ENCODE measurements around the gene ADAM12. TPM values are rescaled to one million over a fixed set of nuclear protein-coding genes. Genes with fewer than 3 reads are reported as not detected.

ADAM12 gene
- total RNA-seq, 4 donors from 2014 or later = under 0.01 to 60.8 (median 0.64) TPM; not detected in 1

DNA sequence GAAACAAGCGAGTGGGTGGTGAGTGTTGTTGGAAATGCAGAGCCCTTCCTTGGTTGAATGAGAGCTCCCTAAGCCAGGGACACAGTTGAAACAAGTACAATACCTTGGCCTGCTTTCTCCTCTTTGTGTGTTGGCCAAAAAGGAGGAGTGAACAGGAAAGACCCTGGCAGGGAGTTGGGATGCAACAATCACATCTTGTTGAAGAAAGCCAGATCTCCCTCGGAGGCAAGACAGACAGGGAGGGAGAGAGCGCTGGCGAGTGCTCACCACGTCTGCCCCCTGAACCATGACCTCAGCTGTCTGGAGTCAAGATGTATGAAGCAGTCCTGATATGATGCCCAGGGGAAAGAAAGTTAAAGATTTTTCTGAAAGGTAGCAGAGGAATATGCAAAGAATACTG lies 66.8 kb downstream of the ADAM12 start:
- intact Hi-C loops (cut with DNase I; ENCODE audit: low total_unique reads) = no loop called here
- no peaks in the 10 kb centered on the region for H3K4me1 ChIP-seq
- no peak overlapping the region for H3K27ac ChIP-seq
- TF ChIP-seq, protein P1, sequence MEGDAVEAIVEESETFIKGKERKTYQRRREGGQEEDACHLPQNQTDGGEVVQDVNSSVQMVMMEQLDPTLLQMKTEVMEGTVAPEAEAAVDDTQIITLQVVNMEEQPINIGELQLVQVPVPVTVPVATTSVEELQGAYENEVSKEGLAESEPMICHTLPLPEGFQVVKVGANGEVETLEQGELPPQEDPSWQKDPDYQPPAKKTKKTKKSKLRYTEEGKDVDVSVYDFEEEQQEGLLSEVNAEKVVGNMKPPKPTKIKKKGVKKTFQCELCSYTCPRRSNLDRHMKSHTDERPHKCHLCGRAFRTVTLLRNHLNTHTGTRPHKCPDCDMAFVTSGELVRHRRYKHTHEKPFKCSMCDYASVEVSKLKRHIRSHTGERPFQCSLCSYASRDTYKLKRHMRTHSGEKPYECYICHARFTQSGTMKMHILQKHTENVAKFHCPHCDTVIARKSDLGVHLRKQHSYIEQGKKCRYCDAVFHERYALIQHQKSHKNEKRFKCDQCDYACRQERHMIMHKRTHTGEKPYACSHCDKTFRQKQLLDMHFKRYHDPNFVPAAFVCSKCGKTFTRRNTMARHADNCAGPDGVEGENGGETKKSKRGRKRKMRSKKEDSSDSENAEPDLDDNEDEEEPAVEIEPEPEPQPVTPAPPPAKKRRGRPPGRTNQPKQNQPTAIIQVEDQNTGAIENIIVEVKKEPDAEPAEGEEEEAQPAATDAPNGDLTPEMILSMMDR (IDR thresholded peaks at IDR 0.05) = no peak
- no peak for TF ChIP-seq POLR2A (IDR thresholded peaks at IDR 0.05)
- no peaks in the 10 kb centered on the region for H3K36me3 ChIP-seq
- peak; percentile 25 to 33 for DNase-seq
- no peaks in the 10 kb centered on the region for H3K27me3 ChIP-seq
- no peaks in the 10 kb centered on the region for H3K9me3 ChIP-seq
- H3K4me3 ChIP-seq = no peak overlapping the region

DNA sequence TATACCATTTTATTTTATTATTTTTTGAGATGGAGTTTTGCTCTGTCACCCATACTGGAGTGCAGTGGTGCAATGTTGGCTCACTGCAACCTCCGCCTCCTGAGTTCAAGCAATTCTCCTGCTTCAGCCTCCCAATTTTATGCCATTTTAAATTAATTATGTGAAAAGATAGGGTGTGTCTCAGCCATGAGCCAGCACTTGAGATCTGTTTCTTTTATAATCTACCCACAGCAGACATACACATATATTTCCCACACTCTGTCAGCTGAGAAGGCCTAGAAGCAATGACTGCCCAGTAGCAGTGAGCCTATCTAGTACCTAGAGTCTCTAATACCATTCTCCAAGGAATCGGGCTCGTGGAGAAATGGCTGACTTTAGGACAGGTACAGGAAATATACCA lies 70.5 kb downstream of the ADAM12 start:
- no peak for DNase-seq
- H3K4me3 ChIP-seq = no peak overlapping the region
- no peak overlapping the region for H3K27ac ChIP-seq
- intact Hi-C loops (cut with DNase I; ENCODE audit: low total_unique reads) = no loop called here
- TF ChIP-seq, protein P1 (IDR thresholded peaks at IDR 0.05) = no peak
- TF ChIP-seq POLR2A (IDR thresholded peaks at IDR 0.05) = no peak
- H3K4me1 ChIP-seq = peaks cover 0 to 4% of the 10 kb centered on the region in 2 donors
- no peaks in the 10 kb centered on the region for H3K9me3 ChIP-seq
- no peaks in the 10 kb centered on the region for H3K27me3 ChIP-seq
- H3K36me3 ChIP-seq = no peaks in the 10 kb centered on the region

GRCh38 chr10:126315494-126316177 lies 72.6 kb downstream of the ADAM12 start:
- Histone ChIP-seq H3K9me3 (no peaks in the 10 kb centered on the region), H3K27ac (no peak overlapping the region), H3K27me3 (no peaks in the 10 kb centered on the region), H3K4me1 (peaks cover 0 to 4% of the 10 kb centered on the region in 2 donors), H3K4me3 (no peak overlapping the region), H3K36me3 (no peaks in the 10 kb centered on the region)
- TF ChIP-seq POLR2A (IDR thresholded peaks at IDR 0.05) = no peak
- TF ChIP-seq, protein P1 (IDR thresholded peaks at IDR 0.05) = no peak
- intact Hi-C loops (cut with DNase I; ENCODE audit: low total_unique reads) = no loop called here
- DNase-seq = no peak

DNA sequence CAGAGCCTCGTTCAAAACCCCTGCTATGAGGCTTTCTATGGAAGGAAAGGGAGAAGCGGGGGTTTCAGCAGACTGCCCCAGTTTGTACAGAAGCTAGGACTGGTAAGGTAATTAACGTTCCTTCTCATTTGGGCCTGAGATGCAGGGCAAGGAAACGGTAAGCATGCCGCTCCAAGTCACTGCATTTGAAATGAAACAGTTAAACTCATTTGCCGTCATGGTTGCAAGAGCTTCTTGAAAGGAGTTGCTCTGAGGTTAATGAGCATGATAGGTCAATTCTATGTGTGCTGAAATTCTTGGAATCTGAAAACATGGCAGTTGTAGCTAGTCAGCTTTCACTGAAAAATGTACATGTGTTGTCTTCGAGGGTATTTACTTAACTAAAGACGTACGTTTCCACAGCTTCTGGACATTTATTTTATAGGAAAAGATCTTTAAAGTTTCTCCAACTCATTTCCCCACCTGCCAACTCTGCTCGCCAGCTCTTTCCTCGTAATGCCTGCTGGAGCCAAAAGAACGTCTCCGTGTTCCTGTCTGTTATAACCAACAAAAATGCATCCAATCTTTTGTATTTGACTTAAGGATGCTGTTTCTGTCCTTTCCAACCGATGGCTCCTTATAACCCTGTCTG lies 73.3 kb downstream of the ADAM12 start:
- DNase-seq = no peak
- peaks cover 0 to 4% of the 10 kb centered on the region in 2 donors for H3K4me1 ChIP-seq
- no peaks in the 10 kb centered on the region for H3K9me3 ChIP-seq
- no peaks in the 10 kb centered on the region for H3K27me3 ChIP-seq
- intact Hi-C loops (cut with DNase I; ENCODE audit: low total_unique reads) = no loop called here
- no peak overlapping the region for H3K4me3 ChIP-seq
- H3K36me3 ChIP-seq = no peaks in the 10 kb centered on the region
- H3K27ac ChIP-seq = no peak overlapping the region
- TF ChIP-seq, protein P1 (IDR thresholded peaks at IDR 0.05) = no peak
- TF ChIP-seq POLR2A (IDR thresholded peaks at IDR 0.05) = no peak

GRCh38 chr10:126312167-126312566 lies 76.1 kb downstream of the ADAM12 start:
- peaks cover 0 to 4% of the 10 kb centered on the region in 2 donors for H3K4me1 ChIP-seq
- intact Hi-C loops (cut with DNase I; ENCODE audit: low total_unique reads) = no loop called here
- H3K9me3 ChIP-seq = no peaks in the 10 kb centered on the region
- H3K27ac ChIP-seq = no peak overlapping the region
- H3K4me3 ChIP-seq = no peak overlapping the region
- H3K36me3 ChIP-seq = no peaks in the 10 kb centered on the region
- TF ChIP-seq POLR2A (IDR thresholded peaks at IDR 0.05) = no peak
- TF ChIP-seq, protein P1 (IDR thresholded peaks at IDR 0.05) = no peak
- no peak for DNase-seq
- no peaks in the 10 kb centered on the region for H3K27me3 ChIP-seq

All from uterus (tissue), 4 donors.